Measurements from ENCODE around the gene TXK. TPM values are rescaled to one million over a fixed set of nuclear protein-coding genes. Genes with fewer than 3 reads are reported as not detected.

TXK gene
- total RNA-seq, 2 donors from 2014 or later = 0.35 to 0.44 TPM

GRCh38 chr4:48102303-48102702 lies 31.7 kb downstream of the TXK start:
- Histone ChIP-seq H3K4me3 (no peak overlapping the region), H3K9me3 (no peaks in the 10 kb centered on the region), H3K27me3 (no peaks in the 10 kb centered on the region), H3K27ac (no peak overlapping the region), H3K4me1 (no peaks in the 10 kb centered on the region), H3K36me3 (no peaks in the 10 kb centered on the region)
- DNase-seq (ENCODE audit: low spot score) = no peak
- TF ChIP-seq CTCF (IDR thresholded peaks at IDR 0.05) = no peak

GRCh38 chr4:48100256-48100655 lies 33.8 kb downstream of the TXK start:
- no peak for TF ChIP-seq CTCF (IDR thresholded peaks at IDR 0.05)
- Histone ChIP-seq H3K27me3 (no peaks in the 10 kb centered on the region), H3K27ac (no peak overlapping the region), H3K36me3 (no peaks in the 10 kb centered on the region), H3K4me3 (no peak overlapping the region), H3K9me3 (no peaks in the 10 kb centered on the region), H3K4me1 (no peaks in the 10 kb centered on the region)
- no peak for DNase-seq (ENCODE audit: low spot score)

GRCh38 chr4:48095441-48095840 lies 38.6 kb downstream of the TXK start:
- Histone ChIP-seq H3K27me3 (no peaks in the 10 kb centered on the region), H3K27ac (no peak overlapping the region), H3K4me1 (no peaks in the 10 kb centered on the region), H3K36me3 (no peaks in the 10 kb centered on the region), H3K4me3 (no peak overlapping the region), H3K9me3 (no peaks in the 10 kb centered on the region)
- no peak for DNase-seq (ENCODE audit: low spot score)
- TF ChIP-seq CTCF (IDR thresholded peaks at IDR 0.05) = no peak

- DNase-seq (ENCODE audit: low spot score) = no peak
- Histone ChIP-seq H3K4me1 (no peaks in the 10 kb centered on the region), H3K4me3 (no peak overlapping the region), H3K27me3 (no peaks in the 10 kb centered on the region), H3K27ac (no peak overlapping the region), H3K9me3 (no peaks in the 10 kb centered on the region), H3K36me3 (no peaks in the 10 kb centered on the region)
- TF ChIP-seq CTCF (IDR thresholded peaks at IDR 0.05) = no peak
These were observed 40.0 kb downstream of the TXK start for GRCh38 chr4:48093991-48094416.

- no peak overlapping the region for H3K4me3 ChIP-seq
- H3K36me3 ChIP-seq = no peaks in the 10 kb centered on the region
- H3K4me1 ChIP-seq = no peaks in the 10 kb centered on the region
- H3K9me3 ChIP-seq = no peaks in the 10 kb centered on the region
- DNase-seq (ENCODE audit: low spot score) = no peak
- no peak overlapping the region for H3K27ac ChIP-seq
- no peaks in the 10 kb centered on the region for H3K27me3 ChIP-seq
- no peak for TF ChIP-seq CTCF (IDR thresholded peaks at IDR 0.05)
These were observed 43.4 kb downstream of the TXK start for GRCh38 chr4:48090621-48091020.

- Histone ChIP-seq H3K27me3 (no peaks in the 10 kb centered on the region), H3K4me1 (no peaks in the 10 kb centered on the region), H3K36me3 (no peaks in the 10 kb centered on the region), H3K27ac (no peak overlapping the region), H3K4me3 (no peak overlapping the region), H3K9me3 (no peaks in the 10 kb centered on the region)
- TF ChIP-seq CTCF (IDR thresholded peaks at IDR 0.05) = no peak
- no peak for DNase-seq (ENCODE audit: low spot score)
These were observed 48.0 kb downstream of the TXK start for GRCh38 chr4:48085821-48086589.

All from right atrium auricular region (tissue), 2 donors.